HEK293 (cell line): ENCODE data around the gene VARS1.
A peak's percentile ranks its signal among the peaks of the same experiment; 100 is the strongest.

Experiments
- CTCF ChIA-PET: fragments of 350-600 bp; formaldehyde crosslinking; extraction: SDS; loops from one replicate; lab custom pipeline; 2021; ENCODE audit warnings: antibody characterized with exemption; lab: Yijun Ruan, JAX
- POLR2A ChIA-PET: fragments of 300-600 bp; formaldehyde crosslinking; extraction: SDS; loops from one replicate; lab custom pipeline; 2020; ENCODE audit warnings: antibody characterized with exemption, inconsistent platforms; lab: Yijun Ruan, JAX
- H3K27ac ChIP-seq: fragments of 200-500 bp; sonication (Bioruptor generic); 2 replicates; pipeline ENCODE4 v1.5.1; 2014; ENCODE audit warnings: low read depth, low read length, control low read depth, inconsistent platforms; ENCODE audit errors: extremely low read depth
- H3K36me3 ChIP-seq, 2 experiments: fragments of 200-500 bp in 1 of 2; sonication (Bioruptor generic) in 1 of 2; 1 replicate in 1 of 2; 2 replicates in 1 of 2; pipeline ENCODE4 v1.5.1; 2014 to 2017; ENCODE audit warnings: inconsistent platforms in 2 of 2, low read length in 2 of 2; ENCODE audit not compliant: control insufficient read depth in 2 of 2, insufficient read depth in 1 of 2
- H3K4me1 ChIP-seq: fragments of 200-500 bp; sonication (Bioruptor generic); 2 replicates; pipeline ENCODE4 v1.5.1; 2014; ENCODE audit warnings: mild to moderate bottlenecking, low read length, inconsistent platforms; ENCODE audit not compliant: control insufficient read depth, insufficient read depth
- H3K4me3 ChIP-seq: 2 replicates; pipeline ENCODE4 v1.5.1; 2011; ENCODE audit warnings: low read depth, mild to moderate bottlenecking, control low read depth, low read length, moderate library complexity
- H3K9me3 ChIP-seq: fragments of 200-500 bp; sonication (Bioruptor generic); 2 replicates; pipeline ENCODE4 v1.5.1; 2014; ENCODE audit warnings: low read depth, low read length, inconsistent platforms; ENCODE audit not compliant: control insufficient read depth, insufficient read depth
- BCL11B ChIP-seq: fragments of 450-650 bp; formaldehyde crosslinking; IDR thresholded peaks from 2 replicates; pipeline ENCODE4 v1.5.1; 2016; ENCODE audit warnings: low read depth, missing biosample characterization, missing genetic modification characterization
- EGR2 ChIP-seq: fragments of 450-650 bp; formaldehyde crosslinking; IDR thresholded peaks from 2 replicates; pipeline ENCODE4 v1.5.1; 2016; ENCODE audit warnings: low read depth, missing biosample characterization, missing genetic modification characterization
- MZF1 ChIP-seq: fragments of 450-650 bp; formaldehyde crosslinking; IDR thresholded peaks from 2 replicates; pipeline ENCODE4 v1.5.1; 2017; ENCODE audit warnings: missing biosample characterization, missing genetic modification characterization, borderline replicate concordance
- RBAK ChIP-seq: fragments of 450-650 bp; formaldehyde crosslinking; IDR thresholded peaks from 2 replicates; pipeline ENCODE4 v1.5.1; 2016; ENCODE audit warnings: missing biosample characterization, missing genetic modification characterization
- SP7 ChIP-seq: fragments of 450-650 bp; formaldehyde crosslinking; IDR thresholded peaks from 2 replicates; pipeline ENCODE4 v1.5.1; 2016; ENCODE audit warnings: missing biosample characterization, missing genetic modification characterization
- TSHZ1 ChIP-seq: fragments of 450-650 bp; formaldehyde crosslinking; IDR thresholded peaks from 2 replicates; pipeline ENCODE4 v1.5.1; 2016; ENCODE audit warnings: missing biosample characterization, missing genetic modification characterization, borderline replicate concordance
- ZBTB17 ChIP-seq: fragments of 450-650 bp; formaldehyde crosslinking; IDR thresholded peaks from 2 replicates; pipeline ENCODE4 v1.5.1; 2016; ENCODE audit warnings: missing biosample characterization, missing genetic modification characterization
- ZBTB6 ChIP-seq: fragments of 450-650 bp; formaldehyde crosslinking; IDR thresholded peaks from 2 replicates; pipeline ENCODE4 v1.5.1; 2017; ENCODE audit warnings: missing biosample characterization, missing genetic modification characterization
- ZFHX2 ChIP-seq: fragments of 450-650 bp; formaldehyde crosslinking; conservative IDR thresholded peaks from 2 replicates; pipeline ENCODE4 v1.5.1; 2016; ENCODE audit warnings: missing biosample characterization, missing genetic modification characterization
- ZNF302 ChIP-seq: fragments of 450-650 bp; formaldehyde crosslinking; IDR thresholded peaks from 2 replicates; pipeline ENCODE4 v1.5.1; 2016; ENCODE audit warnings: missing biosample characterization, missing genetic modification characterization, low read depth
- ZNF335 ChIP-seq: fragments of 450-650 bp; formaldehyde crosslinking; conservative IDR thresholded peaks from 2 replicates; pipeline ENCODE4 v1.5.1; 2016; ENCODE audit warnings: missing biosample characterization, missing genetic modification characterization
- ZNF510 ChIP-seq: fragments of 450-650 bp; formaldehyde crosslinking; IDR thresholded peaks from 2 replicates; pipeline ENCODE4 v1.5.1; 2018; ENCODE audit warnings: mild to moderate bottlenecking, missing genetic modification characterization, missing biosample characterization; ENCODE audit not compliant: insufficient replicate concordance
- ZNF521 ChIP-seq: fragments of 450-650 bp; formaldehyde crosslinking; IDR thresholded peaks from 2 replicates; pipeline ENCODE4 v1.5.1; 2017; ENCODE audit warnings: missing biosample characterization, mild to moderate bottlenecking, missing genetic modification characterization
- ZNF624 ChIP-seq: fragments of 450-650 bp; formaldehyde crosslinking; IDR thresholded peaks from 2 replicates; pipeline ENCODE4 v1.5.1; 2017; ENCODE audit warnings: missing biosample characterization, missing genetic modification characterization
- ZNF670 ChIP-seq: fragments of 450-650 bp; formaldehyde crosslinking; IDR thresholded peaks from 2 replicates; pipeline ENCODE4 v1.5.1; 2016; ENCODE audit warnings: missing biosample characterization, missing genetic modification characterization, low read depth
- ZNF677 ChIP-seq: fragments of 450-650 bp; IDR thresholded peaks from 2 replicates; pipeline ENCODE4 v1.5.0; 2018; ENCODE audit warnings: missing biosample characterization, mild to moderate bottlenecking, missing genetic modification characterization, moderate library complexity
- ZNF707 ChIP-seq: fragments of 450-650 bp; formaldehyde crosslinking; IDR thresholded peaks from 2 replicates; pipeline ENCODE4 v1.5.1; 2016; ENCODE audit warnings: missing biosample characterization, missing genetic modification characterization
- TF ChIP-seq, protein P1 (sequence below): fragments of 450-650 bp; formaldehyde crosslinking; IDR thresholded peaks from 2 replicates; pipeline ENCODE4 v1.5.1; 2016; ENCODE audit warnings: missing biosample characterization, missing genetic modification characterization
- TF ChIP-seq, protein P2 (sequence below): fragments of 450-650 bp; formaldehyde crosslinking; IDR thresholded peaks from 2 replicates; pipeline ENCODE4 v1.5.1; 2016; ENCODE audit warnings: missing biosample characterization, missing genetic modification characterization
- TF ChIP-seq, protein P3 (sequence below): fragments of 450-650 bp; formaldehyde crosslinking; IDR thresholded peaks from 2 replicates; pipeline ENCODE4 v1.5.1; 2016; ENCODE audit warnings: missing biosample characterization, missing genetic modification characterization

The VARS1 gene

DNA sequence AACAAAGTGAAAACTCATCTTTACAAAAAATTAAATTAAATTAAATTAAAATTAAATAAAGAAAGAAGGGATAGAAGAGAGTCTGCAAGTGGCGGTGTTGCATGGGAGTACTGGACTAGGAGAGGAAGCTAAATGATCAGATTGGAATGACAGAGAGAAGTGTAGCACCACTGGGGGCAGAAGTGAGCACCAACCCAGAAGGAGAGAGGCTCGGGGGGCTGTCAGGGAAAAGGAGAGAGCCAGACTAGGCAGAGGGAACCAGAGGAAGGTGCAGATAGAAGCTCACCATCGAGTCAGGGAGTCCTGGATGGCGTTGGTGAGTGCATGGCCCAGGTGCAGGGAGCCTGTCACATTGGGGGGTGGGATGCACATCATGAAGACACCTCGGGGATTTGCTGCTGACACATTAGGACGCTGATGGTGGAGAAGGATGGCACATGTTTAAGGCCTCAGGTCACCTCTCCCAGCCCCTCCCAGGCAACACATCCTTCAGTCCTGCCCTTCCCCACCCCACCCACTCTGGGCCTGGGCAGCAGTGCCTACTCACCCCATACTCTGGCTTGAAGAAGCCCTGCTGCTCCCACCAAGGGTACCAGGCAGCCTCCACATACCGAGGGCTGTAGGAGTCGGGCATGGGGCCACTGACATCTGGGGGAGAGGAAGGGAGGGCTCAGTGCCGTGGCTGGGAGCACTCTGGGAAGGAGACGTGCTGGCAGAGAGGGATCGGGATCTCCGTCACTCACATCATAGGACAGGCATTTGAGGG is 4.0 kb downstream of the VARS1 start:
- TF ChIP-seq ZNF335 (tag by site-specific recombination), result 0 out of 2 replicates have a peak, but pooled peaks have one; percentile 18
- no peak for TF ChIP-seq ZNF521
- no peak for TF ChIP-seq ZNF677 (tag by site-specific recombination)
- peak; percentile 81 for TF ChIP-seq ZBTB17 (tag by site-specific recombination)
- no peak for TF ChIP-seq RBAK (tag by site-specific recombination)
- peak; percentile 68 for TF ChIP-seq EGR2
- TF ChIP-seq ZNF624 (tag by site-specific recombination), result no peak
- TF ChIP-seq, protein P1, sequence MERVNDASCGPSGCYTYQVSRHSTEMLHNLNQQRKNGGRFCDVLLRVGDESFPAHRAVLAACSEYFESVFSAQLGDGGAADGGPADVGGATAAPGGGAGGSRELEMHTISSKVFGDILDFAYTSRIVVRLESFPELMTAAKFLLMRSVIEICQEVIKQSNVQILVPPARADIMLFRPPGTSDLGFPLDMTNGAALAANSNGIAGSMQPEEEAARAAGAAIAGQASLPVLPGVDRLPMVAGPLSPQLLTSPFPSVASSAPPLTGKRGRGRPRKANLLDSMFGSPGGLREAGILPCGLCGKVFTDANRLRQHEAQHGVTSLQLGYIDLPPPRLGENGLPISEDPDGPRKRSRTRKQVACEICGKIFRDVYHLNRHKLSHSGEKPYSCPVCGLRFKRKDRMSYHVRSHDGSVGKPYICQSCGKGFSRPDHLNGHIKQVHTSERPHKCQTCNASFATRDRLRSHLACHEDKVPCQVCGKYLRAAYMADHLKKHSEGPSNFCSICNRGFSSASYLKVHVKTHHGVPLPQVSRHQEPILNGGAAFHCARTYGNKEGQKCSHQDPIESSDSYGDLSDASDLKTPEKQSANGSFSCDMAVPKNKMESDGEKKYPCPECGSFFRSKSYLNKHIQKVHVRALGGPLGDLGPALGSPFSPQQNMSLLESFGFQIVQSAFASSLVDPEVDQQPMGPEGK (tag by site-specific recombination), result peak; percentile 28; the same call in 1 of the 2 replicates
- no peak for TF ChIP-seq TSHZ1
- no peak for TF ChIP-seq MZF1 (tag by site-specific recombination)
- no peak for TF ChIP-seq BCL11B (tag by site-specific recombination)
- TF ChIP-seq SP7 (tag by site-specific recombination), result 0 out of 2 replicates have a peak, but pooled peaks have one; percentile 12
- no peak for TF ChIP-seq ZNF302 (tag by site-specific recombination)
- TF ChIP-seq, protein P2, sequence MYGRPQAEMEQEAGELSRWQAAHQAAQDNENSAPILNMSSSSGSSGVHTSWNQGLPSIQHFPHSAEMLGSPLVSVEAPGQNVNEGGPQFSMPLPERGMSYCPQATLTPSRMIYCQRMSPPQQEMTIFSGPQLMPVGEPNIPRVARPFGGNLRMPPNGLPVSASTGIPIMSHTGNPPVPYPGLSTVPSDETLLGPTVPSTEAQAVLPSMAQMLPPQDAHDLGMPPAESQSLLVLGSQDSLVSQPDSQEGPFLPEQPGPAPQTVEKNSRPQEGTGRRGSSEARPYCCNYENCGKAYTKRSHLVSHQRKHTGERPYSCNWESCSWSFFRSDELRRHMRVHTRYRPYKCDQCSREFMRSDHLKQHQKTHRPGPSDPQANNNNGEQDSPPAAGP (tag by site-specific recombination), result 0 out of 2 replicates have a peak, but pooled peaks have one; percentile 52
- no peak for TF ChIP-seq ZBTB6
- TF ChIP-seq ZNF510, result no peak
- TF ChIP-seq ZNF707 (tag by site-specific recombination), result no peak
- no peak for TF ChIP-seq ZNF670 (tag by site-specific recombination)
- TF ChIP-seq, protein P3, sequence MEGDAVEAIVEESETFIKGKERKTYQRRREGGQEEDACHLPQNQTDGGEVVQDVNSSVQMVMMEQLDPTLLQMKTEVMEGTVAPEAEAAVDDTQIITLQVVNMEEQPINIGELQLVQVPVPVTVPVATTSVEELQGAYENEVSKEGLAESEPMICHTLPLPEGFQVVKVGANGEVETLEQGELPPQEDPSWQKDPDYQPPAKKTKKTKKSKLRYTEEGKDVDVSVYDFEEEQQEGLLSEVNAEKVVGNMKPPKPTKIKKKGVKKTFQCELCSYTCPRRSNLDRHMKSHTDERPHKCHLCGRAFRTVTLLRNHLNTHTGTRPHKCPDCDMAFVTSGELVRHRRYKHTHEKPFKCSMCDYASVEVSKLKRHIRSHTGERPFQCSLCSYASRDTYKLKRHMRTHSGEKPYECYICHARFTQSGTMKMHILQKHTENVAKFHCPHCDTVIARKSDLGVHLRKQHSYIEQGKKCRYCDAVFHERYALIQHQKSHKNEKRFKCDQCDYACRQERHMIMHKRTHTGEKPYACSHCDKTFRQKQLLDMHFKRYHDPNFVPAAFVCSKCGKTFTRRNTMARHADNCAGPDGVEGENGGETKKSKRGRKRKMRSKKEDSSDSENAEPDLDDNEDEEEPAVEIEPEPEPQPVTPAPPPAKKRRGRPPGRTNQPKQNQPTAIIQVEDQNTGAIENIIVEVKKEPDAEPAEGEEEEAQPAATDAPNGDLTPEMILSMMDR (tag by site-specific recombination), result peak; percentile 71
- peak; percentile 43; the same call in 1 of the 2 replicates for TF ChIP-seq ZFHX2 (tag by site-specific recombination)
- H3K27ac ChIP-seq, result no peak overlapping the region
- H3K4me1 ChIP-seq, result no peaks in the 10 kb centered on the region; the same call in 1 of the 2 replicates
- H3K9me3 ChIP-seq, result no peaks in the 10 kb centered on the region
- CTCF ChIA-PET, result interaction anchor here (0.5 to 2.7 kb wide), 34 partner anchors 9 to 347 kb away, joined by 3 to 28 read pairs (median 3); partner anchors contain the start of genes ABHD16A, CLIC1, LSM2 and MSH5
- H3K4me3 ChIP-seq, result no peak overlapping the region
- POLR2A ChIA-PET, result interaction anchor here (0.6 to 5.0 kb wide), 12 partner anchors 12 to 131 kb away, joined by 3 to 34 read pairs (median 4); partner anchors contain the start of genes ABHD16A, C6orf47, DDAH2 and HSPA1A
- peaks cover 21 to 38% of the 10 kb centered on the region in 2 experiments for H3K36me3 ChIP-seq
